Measurements from ENCODE around the gene RNF39. TPM values are rescaled to one million over a fixed set of nuclear protein-coding genes. Genes with fewer than 3 reads are reported as not detected.
A peak's percentile ranks its signal among the peaks of the same experiment; 100 is the strongest.

Gene RNF39
- total and polyA plus RNA-seq, 2 of the 13 experiments (the other 11 are each of a cell fraction or from before 2014, with no cell fraction given) = 0.13 to 1.8 TPM

- TF ChIP-seq FOXP4 (CRISPR knock-in tag; IDR thresholded peaks at IDR 0.05) = peak; percentile 84
- no peak for TF ChIP-seq REPIN1 (CRISPR knock-in tag; IDR thresholded peaks at IDR 0.05; ENCODE audit: borderline replicate concordance, low read depth)
- peak; percentile 92; the same call in 1 of the 2 replicates for TF ChIP-seq ZBTB39 (CRISPR knock-in tag; IDR thresholded peaks at IDR 0.05)
- TF ChIP-seq JUND (CRISPR knock-in tag; IDR thresholded peaks at IDR 0.05) = peak; percentile 72; the same call in 1 of the 2 replicates
- TF ChIP-seq, protein P1, sequence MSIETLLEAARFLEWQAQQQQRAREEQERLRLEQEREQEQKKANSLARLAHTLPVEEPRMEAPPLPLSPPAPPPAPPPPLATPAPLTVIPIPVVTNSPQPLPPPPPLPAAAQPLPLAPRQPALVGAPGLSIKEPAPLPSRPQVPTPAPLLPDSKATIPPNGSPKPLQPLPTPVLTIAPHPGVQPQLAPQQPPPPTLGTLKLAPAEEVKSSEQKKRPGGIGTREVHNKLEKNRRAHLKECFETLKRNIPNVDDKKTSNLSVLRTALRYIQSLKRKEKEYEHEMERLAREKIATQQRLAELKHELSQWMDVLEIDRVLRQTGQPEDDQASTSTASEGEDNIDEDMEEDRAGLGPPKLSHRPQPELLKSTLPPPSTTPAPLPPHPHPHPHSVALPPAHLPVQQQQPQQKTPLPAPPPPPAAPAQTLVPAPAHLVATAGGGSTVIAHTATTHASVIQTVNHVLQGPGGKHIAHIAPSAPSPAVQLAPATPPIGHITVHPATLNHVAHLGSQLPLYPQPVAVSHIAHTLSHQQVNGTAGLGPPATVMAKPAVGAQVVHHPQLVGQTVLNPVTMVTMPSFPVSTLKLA (IDR thresholded peaks at IDR 0.05) = peak; percentile 29; the same call in 1 of the 2 replicates
- TF ChIP-seq ZNF746 (CRISPR knock-in tag; IDR thresholded peaks at IDR 0.05) = peak; percentile 79
- TF ChIP-seq RNF2 (conservative IDR thresholded peaks at IDR 0.05; ENCODE audit: low read depth) = no peak
- TF ChIP-seq ZBED4 (CRISPR knock-in tag; IDR thresholded peaks at IDR 0.05; ENCODE audit: borderline replicate concordance) = peak; percentile 68; the same call in 1 of the 2 replicates
- TF ChIP-seq ZBTB7B (CRISPR knock-in tag; IDR thresholded peaks at IDR 0.05) = peak; percentile 89
- TF ChIP-seq ZNF10 (CRISPR knock-in tag; IDR thresholded peaks at IDR 0.05; ENCODE audit: borderline replicate concordance, low read depth) = no peak
- peak; percentile 87 for TF ChIP-seq GABPB1 (CRISPR knock-in tag; IDR thresholded peaks at IDR 0.05)
- peak; percentile 77 for TF ChIP-seq NCOA2 (CRISPR knock-in tag; IDR thresholded peaks at IDR 0.05)
- 0 out of 4 replicates have a peak, but pooled peaks of 1 of the 2 experiments have one; percentile 50 for TF ChIP-seq REST (IDR thresholded peaks at IDR 0.05; ENCODE audit: borderline replicate concordance in 1 of 2, low read depth in 1 of 2, low read length in 2 of 2)
- no peak for TF ChIP-seq ZNF34 (CRISPR knock-in tag; IDR thresholded peaks at IDR 0.05; ENCODE audit: borderline replicate concordance)
These were observed 25.2 kb upstream of the RNF39 start (continued) for GRCh38 chr6:30100585-30101443.

Data from HepG2 (cell line).